IMR-90 (cell line): ENCODE measurements around the gene NCOA5. TPM values are rescaled to one million over a fixed set of nuclear protein-coding genes. Genes with fewer than 3 reads are reported as not detected.

ENCODE experiments used
- ATAC-seq: fragments of 200-7000 bp; cut with Tn5 transposase; 2 replicates; pipeline ENCODE4 v1.9.1; 2020; ENCODE audit warnings: low read depth, mild to moderate bottlenecking, moderate library complexity
- BruUV-seq: library from RNA; stranded (reverse); fragments of 400-500 nt; replicated peaks from 2 replicates; lab custom pipeline; 2021; lab: Mats Ljungman, UMichigan
- CTCF ChIA-PET: fragments of 300-600 bp; formaldehyde crosslinking; extraction: SDS; loops from one replicate; lab custom pipeline; 2021; ENCODE audit warnings: antibody characterized with exemption; lab: Yijun Ruan, JAX
- POLR2A ChIA-PET: fragments of 300-600 bp; sonication (Branson Sonifier 250); formaldehyde crosslinking; loops from one replicate; lab custom pipeline; 2022; ENCODE audit warnings: antibody characterized with exemption; ENCODE audit not compliant: unreplicated experiment; lab: Charles Lee
- DNase-seq: peaks from one replicate; pipeline ENCODE4 v3.0.0; 2013
- H2AFZ ChIP-seq: replicated peaks from 2 replicates; pipeline ENCODE3; 2013; ENCODE audit warnings: low read length, mild to moderate bottlenecking; ENCODE audit not compliant: poor library complexity
- H2AK5ac ChIP-seq: 2 replicates; pipeline ENCODE4 v1.6.1; 2013; ENCODE audit warnings: low read depth, low read length, inconsistent platforms
- H2AK9ac ChIP-seq: replicated peaks from 2 replicates; pipeline ENCODE3; 2013; ENCODE audit warnings: mild to moderate bottlenecking, low read depth, low read length, moderate library complexity; ENCODE audit not compliant: poor library complexity
- H2BK120ac ChIP-seq: 2 replicates; pipeline ENCODE4 v1.6.1; 2013; ENCODE audit warnings: low read depth, low read length, inconsistent platforms
- H2BK15ac ChIP-seq: 3 replicates; pipeline ENCODE4 v1.6.1; 2013; ENCODE audit warnings: low read depth, low read length, inconsistent platforms
- H2BK20ac ChIP-seq: 2 replicates; pipeline ENCODE4 v1.6.1; 2013; ENCODE audit warnings: low read depth, mild to moderate bottlenecking, inconsistent platforms, low read length, moderate library complexity
- H2BK5ac ChIP-seq: 2 replicates; pipeline ENCODE4 v1.6.1; 2013; ENCODE audit warnings: mild to moderate bottlenecking, low read depth, low read length, inconsistent platforms; ENCODE audit not compliant: poor library complexity, severe bottlenecking
- H3K14ac ChIP-seq: replicated peaks from 2 replicates; pipeline ENCODE4 v1.6.1; 2013; ENCODE audit warnings: low read depth, low read length, inconsistent platforms
- H3K18ac ChIP-seq: 2 replicates; pipeline ENCODE4 v1.6.1; 2013; ENCODE audit warnings: low read depth, low read length, control low read depth
- H3K23ac ChIP-seq: 2 replicates; pipeline ENCODE4 v1.6.1; 2013; ENCODE audit warnings: low read depth, low read length, inconsistent platforms
- H3K27ac ChIP-seq: 2 replicates; pipeline ENCODE4 v1.5.1; 2013; ENCODE audit warnings: mild to moderate bottlenecking, control low read depth, low read length; ENCODE audit not compliant: insufficient read depth
- H3K27me3 ChIP-seq: 2 replicates; pipeline ENCODE4 v1.6.1; 2013; ENCODE audit warnings: low read length; ENCODE audit not compliant: control insufficient read depth, insufficient read depth
- H3K36me3 ChIP-seq: 2 replicates; pipeline ENCODE4 v1.6.1; 2013; ENCODE audit warnings: low read length, mixed read lengths; ENCODE audit not compliant: control insufficient read depth, insufficient read depth
- H3K4ac ChIP-seq: 2 replicates; pipeline ENCODE4 v1.6.1; 2013; ENCODE audit warnings: low read depth, low read length, inconsistent platforms
- H3K4me1 ChIP-seq: 2 replicates; pipeline ENCODE4 v1.6.1; 2013; ENCODE audit warnings: low read length, mixed read lengths; ENCODE audit not compliant: control insufficient read depth, insufficient read depth
- H3K4me2 ChIP-seq: 2 replicates; pipeline ENCODE4 v1.6.1; 2013; ENCODE audit warnings: low read depth, mild to moderate bottlenecking, control low read depth, low read length, moderate library complexity
- H3K4me3 ChIP-seq: 2 replicates; pipeline ENCODE4 v1.5.1; 2013; ENCODE audit warnings: low read depth, mild to moderate bottlenecking, control low read depth, low read length, moderate library complexity; ENCODE audit not compliant: insufficient read depth
- H3K56ac ChIP-seq: 2 replicates; pipeline ENCODE4 v1.6.1; 2013; ENCODE audit warnings: low read length, inconsistent platforms; ENCODE audit not compliant: insufficient read depth; ENCODE audit errors: extremely low read depth
- H3K79me1 ChIP-seq, 2 experiments: 2 replicates each; pipeline ENCODE4 v1.6.1; 2013; ENCODE audit warnings: low read length in 2 of 2, inconsistent platforms in 1 of 2, low read depth in 1 of 2
- H3K9ac ChIP-seq: 2 replicates; pipeline ENCODE4 v1.6.1; 2013; ENCODE audit warnings: low read depth, low read length, control low read depth
- H3K9me1 ChIP-seq: 2 replicates; pipeline ENCODE4 v1.6.1; 2013; ENCODE audit warnings: low read length, inconsistent platforms; ENCODE audit not compliant: insufficient read depth
- H3K9me3 ChIP-seq: 2 replicates; pipeline ENCODE4 v1.6.1; 2013; ENCODE audit warnings: low read length; ENCODE audit not compliant: control insufficient read depth, insufficient read depth
- H4K20me1 ChIP-seq: 2 replicates; pipeline ENCODE4 v1.6.1; 2013; ENCODE audit warnings: low read length, inconsistent platforms; ENCODE audit not compliant: insufficient read depth
- H4K5ac ChIP-seq: 2 replicates; pipeline ENCODE4 v1.6.1; 2013; ENCODE audit warnings: mild to moderate bottlenecking, low read depth, low read length, control low read depth
- H4K8ac ChIP-seq, 2 experiments: 2 replicates each; pipeline ENCODE4 v1.6.1; 2013; ENCODE audit warnings: low read depth in 2 of 2, low read length in 2 of 2, control low read depth in 1 of 2, inconsistent platforms in 1 of 2
- H4K91ac ChIP-seq: 2 replicates; pipeline ENCODE4 v1.6.1; 2013; ENCODE audit warnings: low read depth, low read length, inconsistent platforms; ENCODE audit not compliant: insufficient read depth
- CEBPB ChIP-seq: IDR thresholded peaks from 2 replicates; pipeline ENCODE4 v1.6.1; 2012; ENCODE audit warnings: low read depth, low read length, improper control_type of control experiment
- CHD1 ChIP-seq: IDR thresholded peaks from 2 replicates; pipeline ENCODE4 v1.6.1; 2012; ENCODE audit warnings: low read depth, low read length, improper control_type of control experiment
- FOS ChIP-seq: fragments of 150-350 bp; IDR thresholded peaks from 2 replicates; pipeline ENCODE4 v1.6.1; 2016; ENCODE audit warnings: low read depth, low read length
- MAZ ChIP-seq: IDR thresholded peaks from 2 replicates; pipeline ENCODE4 v1.6.1; 2012; ENCODE audit warnings: low read depth, mild to moderate bottlenecking, low read length, improper control_type of control experiment, moderate library complexity, borderline replicate concordance
- MXI1 ChIP-seq: IDR thresholded peaks from 2 replicates; pipeline ENCODE4 v1.6.1; 2012; ENCODE audit warnings: low read depth, mild to moderate bottlenecking, low read length, moderate library complexity, borderline replicate concordance
- POLR2A ChIP-seq: IDR thresholded peaks from 2 replicates; pipeline ENCODE4 v1.6.1; 2012; ENCODE audit warnings: mild to moderate bottlenecking, low read depth, low read length
- RAD21 ChIP-seq: IDR thresholded peaks from 2 replicates; pipeline ENCODE4 v1.6.1; 2012; ENCODE audit warnings: low read length, improper control_type of control experiment
- RCOR1 ChIP-seq: IDR thresholded peaks from 2 replicates; pipeline ENCODE4 v1.6.1; 2012; ENCODE audit warnings: mild to moderate bottlenecking, low read length, improper control_type of control experiment; ENCODE audit not compliant: insufficient replicate concordance
- RFX5 ChIP-seq: IDR thresholded peaks from 2 replicates; pipeline ENCODE4 v1.8.0; 2012; ENCODE audit warnings: low read depth, mild to moderate bottlenecking, low read length, moderate library complexity
- WGBS, 2 experiments: methylation state at CpG; one replicate each; pipeline versions ENCODE4 v1.1.5 to v1.1.7; 2013; ENCODE audit warnings: missing lambda C conversion rate in 2 of 2; ENCODE audit not compliant: insufficient read length in 1 of 2; ENCODE audit errors: extremely low coverage in 2 of 2; 5-methylcytosine and 5-hydroxymethylcytosine counted together
- dilution Hi-C: fragments of 300-500 bp; cut with HindIII; formaldehyde crosslinking; loops from one replicate; pipeline ENCODE4 v1.14.3; 2018; ENCODE audit warnings: low sequenced_read_pairs; ENCODE audit not compliant: unreplicated experiment
- in situ Hi-C: fragments of 300-500 bp; cut with MboI; formaldehyde crosslinking; loops from 3 replicates; pipeline ENCODE4 v1.14.3; 2019; ENCODE audit warnings: low sequenced_read_pairs, inconsistent platforms, mixed read lengths
- intact Hi-C: fragments of 100-400 bp; cut with micrococcal nuclease; formaldehyde crosslinking; loops from 2 replicates; pipeline ENCODE4 v1.10.0; 2022
- polyA plus RNA-seq, 3 experiments: library from polyadenylated mRNA; depleted of rRNA; stranded (reverse); fragments of >200 nt; gene quantifications; 2 replicates each; pipeline ENCODE4 v1.2.3, GENCODE V29; 2012; ENCODE audit warnings: low replicate concordance in 1 of 3
- total RNA-seq: library from RNA; depleted of rRNA; stranded (reverse); fragments of >200 nt; gene quantifications from 2 replicates; pipeline ENCODE4 v1.2.3, GENCODE V29; 2012
- TF ChIP-seq, protein P1 (sequence below): fragments of 150-350 bp; IDR thresholded peaks from 2 replicates; pipeline ENCODE4 v1.6.1; 2016; ENCODE audit warnings: low read depth, mild to moderate bottlenecking, low read length, moderate library complexity, borderline replicate concordance
- TF ChIP-seq, protein P2 (sequence below): fragments of 150-350 bp; IDR thresholded peaks from 2 replicates; pipeline ENCODE4 v1.6.1; 2017; ENCODE audit warnings: mild to moderate bottlenecking, antibody characterized with exemption, low read length, low read depth

The NCOA5 gene
- total and polyA plus RNA-seq, 2 of the 4 experiments (the other 2 are of a cell fraction) = 17.4 to 20.6 TPM

DNA sequence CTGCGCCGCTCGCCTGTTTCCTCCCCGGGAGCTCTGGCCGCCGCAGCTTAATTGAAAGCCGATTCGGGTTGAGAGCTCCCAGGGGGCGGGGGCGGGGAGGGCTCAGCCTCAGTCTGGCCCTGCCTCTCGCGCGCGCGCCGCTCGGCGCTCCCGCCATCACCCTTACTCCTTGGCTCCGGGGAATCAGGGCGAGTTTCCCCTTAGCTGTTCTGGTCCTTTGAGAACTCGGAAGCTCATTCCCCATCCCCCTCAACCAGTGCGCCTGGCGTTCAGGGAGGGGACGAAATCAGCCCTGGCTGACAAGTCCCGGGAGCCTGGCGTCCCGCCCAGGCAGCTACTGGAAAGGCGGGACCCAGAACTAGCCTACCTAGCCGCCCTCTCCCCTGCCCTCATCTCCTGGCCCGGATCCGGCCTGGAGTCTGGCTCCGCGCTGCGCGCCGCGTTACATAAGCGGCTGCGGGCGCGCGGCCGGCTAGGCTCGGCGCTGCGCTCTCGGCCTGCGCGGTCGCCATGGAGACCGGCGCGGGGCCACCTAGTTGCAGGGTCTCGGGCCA, 58.0 kb downstream of the NCOA5 start:
- Histone ChIP-seq H3K36me3 (no peaks in the 10 kb centered on the region), H3K4me2 (no peak overlapping the region), H3K4me3 (no peak overlapping the region), H3K79me1 (no peaks in the 10 kb centered on the region), H4K8ac (no peak overlapping the region), H3K23ac (no peak overlapping the region), H3K27ac (no peak overlapping the region), H2AFZ (peak overlapping the region; percentile 32), H2BK20ac (no peak overlapping the region), H4K91ac (no peak overlapping the region), H2BK5ac (no peak overlapping the region), H3K9ac (no peak overlapping the region), H4K5ac (no peak overlapping the region), H2BK15ac (no peak overlapping the region), H2AK5ac (no peak overlapping the region), H3K14ac (no peak overlapping the region), H3K9me3 (peaks cover 2% of the 10 kb centered on the region; the same call in 1 of the 2 replicates), H3K56ac (no peak overlapping the region), H2AK9ac (no peak overlapping the region), H3K4me1 (no peaks in the 10 kb centered on the region), H4K20me1 (no peaks in the 10 kb centered on the region; the same call in 1 of the 2 replicates), H3K4ac (no peak overlapping the region), H2BK120ac (no peak overlapping the region), H3K18ac (no peak overlapping the region), H3K27me3 (peaks cover 55% of the 10 kb centered on the region), H3K9me1 (no peaks in the 10 kb centered on the region)
- ATAC-seq (0 out of 2 replicates have a peak, but pooled peaks have one; percentile 28), DNase-seq (no peak)
- no TSS peak for BruUV-seq
- 3% methylated on average over 6 of the region's 55 CpGs; no CpG with 5 or more reads in 1 of the 2 experiments for WGBS, 2 experiments
- CTCF ChIA-PET = no interaction called here
- in situ Hi-C loops (no loop called here), dilution Hi-C loops (no loop called here), intact Hi-C loops (no loop called here)
- POLR2A ChIA-PET = no interaction called here
- no peak for TF ChIP-seq RAD21
- TF ChIP-seq, protein P1, sequence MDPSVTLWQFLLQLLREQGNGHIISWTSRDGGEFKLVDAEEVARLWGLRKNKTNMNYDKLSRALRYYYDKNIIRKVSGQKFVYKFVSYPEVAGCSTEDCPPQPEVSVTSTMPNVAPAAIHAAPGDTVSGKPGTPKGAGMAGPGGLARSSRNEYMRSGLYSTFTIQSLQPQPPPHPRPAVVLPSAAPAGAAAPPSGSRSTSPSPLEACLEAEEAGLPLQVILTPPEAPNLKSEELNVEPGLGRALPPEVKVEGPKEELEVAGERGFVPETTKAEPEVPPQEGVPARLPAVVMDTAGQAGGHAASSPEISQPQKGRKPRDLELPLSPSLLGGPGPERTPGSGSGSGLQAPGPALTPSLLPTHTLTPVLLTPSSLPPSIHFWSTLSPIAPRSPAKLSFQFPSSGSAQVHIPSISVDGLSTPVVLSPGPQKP = no peak
- TF ChIP-seq FOS = no peak
- no peak for TF ChIP-seq CEBPB
- no peak for TF ChIP-seq RCOR1
- no peak for TF ChIP-seq MAZ
- TF ChIP-seq, protein P2, sequence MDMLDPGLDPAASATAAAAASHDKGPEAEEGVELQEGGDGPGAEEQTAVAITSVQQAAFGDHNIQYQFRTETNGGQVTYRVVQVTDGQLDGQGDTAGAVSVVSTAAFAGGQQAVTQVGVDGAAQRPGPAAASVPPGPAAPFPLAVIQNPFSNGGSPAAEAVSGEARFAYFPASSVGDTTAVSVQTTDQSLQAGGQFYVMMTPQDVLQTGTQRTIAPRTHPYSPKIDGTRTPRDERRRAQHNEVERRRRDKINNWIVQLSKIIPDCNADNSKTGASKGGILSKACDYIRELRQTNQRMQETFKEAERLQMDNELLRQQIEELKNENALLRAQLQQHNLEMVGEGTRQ = no peak
- TF ChIP-seq RFX5 = no peak
- no peak for TF ChIP-seq POLR2A
- no peak for TF ChIP-seq MXI1
- no peak for TF ChIP-seq CHD1
